ENCODE results near the gene SERPINB7.
A peak's percentile ranks its signal among the peaks of the same experiment; 100 is the strongest.
"Not testable (repeated sequence)": the region's sequence is repeated elsewhere in the genome, so short reads cannot be mapped to it uniquely, and the experiment has no call there.

Gene SERPINB7, protein sequence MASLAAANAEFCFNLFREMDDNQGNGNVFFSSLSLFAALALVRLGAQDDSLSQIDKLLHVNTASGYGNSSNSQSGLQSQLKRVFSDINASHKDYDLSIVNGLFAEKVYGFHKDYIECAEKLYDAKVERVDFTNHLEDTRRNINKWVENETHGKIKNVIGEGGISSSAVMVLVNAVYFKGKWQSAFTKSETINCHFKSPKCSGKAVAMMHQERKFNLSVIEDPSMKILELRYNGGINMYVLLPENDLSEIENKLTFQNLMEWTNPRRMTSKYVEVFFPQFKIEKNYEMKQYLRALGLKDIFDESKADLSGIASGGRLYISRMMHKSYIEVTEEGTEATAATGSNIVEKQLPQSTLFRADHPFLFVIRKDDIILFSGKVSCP

DNA sequence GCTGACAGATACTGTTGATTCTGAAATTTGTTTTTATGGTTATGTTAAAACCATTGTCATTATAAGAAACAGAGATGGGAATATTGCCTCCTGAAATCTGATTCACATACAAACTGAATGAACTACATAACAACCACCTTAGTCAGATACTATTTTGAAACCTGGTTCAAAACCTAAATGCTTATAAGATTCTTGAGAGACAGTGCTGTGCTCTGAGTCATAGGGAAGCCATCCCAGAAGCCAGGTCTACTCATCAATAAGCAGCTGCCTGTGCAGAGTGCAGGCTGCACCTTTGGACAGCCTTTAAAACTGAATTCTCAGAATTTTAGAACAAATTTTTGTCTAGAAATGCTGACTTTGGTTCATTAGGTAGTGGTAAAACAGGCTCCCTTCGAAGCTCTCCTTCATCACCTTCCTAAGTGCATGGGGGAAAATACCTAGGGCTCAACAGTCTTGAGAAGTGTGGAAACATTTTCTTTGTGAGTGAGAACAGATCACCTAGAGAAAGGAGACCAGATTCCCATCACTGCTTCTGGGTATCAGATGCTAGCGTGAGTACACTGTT is at the start of gene SERPINB7:
Gene SERPINB7 (plus strand): TSS at position 253 of the 565 bp plus-strand sequence. CDS start 6,955 bp downstream, outside the sequence.
- no peak for DNase-seq

DNA sequence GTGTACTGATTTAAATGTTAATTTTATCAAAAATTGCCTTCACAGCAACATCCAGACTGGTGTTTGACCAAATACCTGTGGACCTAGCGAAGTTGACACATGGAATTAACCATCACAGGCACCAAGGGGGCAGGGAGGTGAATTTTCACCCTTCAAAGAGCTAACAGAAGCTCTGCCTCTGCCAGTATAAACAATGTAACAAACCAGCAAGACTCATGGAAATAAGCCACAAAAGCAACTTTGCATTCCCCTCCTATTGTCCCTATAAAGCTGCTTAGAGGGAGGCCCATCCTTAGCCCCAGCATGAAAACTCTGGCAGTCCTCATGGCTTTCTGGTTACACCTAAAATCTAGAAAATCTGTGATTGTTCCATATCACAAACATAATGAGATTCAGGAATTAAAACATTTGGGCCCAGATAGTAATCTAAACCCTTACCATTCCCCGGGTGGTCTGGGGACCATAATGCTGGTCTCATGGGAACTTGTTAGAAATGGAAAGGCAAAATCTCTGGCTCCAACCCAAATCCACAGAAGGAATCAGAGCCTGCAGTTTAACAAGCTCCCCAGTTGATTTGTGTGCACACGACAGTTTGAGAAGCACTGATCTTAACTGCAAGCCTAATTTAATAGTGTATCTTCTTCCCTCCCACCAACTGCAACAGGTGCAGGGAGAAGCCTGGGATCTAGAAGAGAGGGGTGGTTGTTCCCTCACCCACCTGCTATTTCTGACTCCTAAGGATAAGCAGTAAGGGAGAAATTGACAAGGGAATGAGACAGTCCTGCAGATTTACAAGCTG is 49.3 kb upstream of the SERPINB7 start:
- DNase-seq, result peak; percentile 6

DNA sequence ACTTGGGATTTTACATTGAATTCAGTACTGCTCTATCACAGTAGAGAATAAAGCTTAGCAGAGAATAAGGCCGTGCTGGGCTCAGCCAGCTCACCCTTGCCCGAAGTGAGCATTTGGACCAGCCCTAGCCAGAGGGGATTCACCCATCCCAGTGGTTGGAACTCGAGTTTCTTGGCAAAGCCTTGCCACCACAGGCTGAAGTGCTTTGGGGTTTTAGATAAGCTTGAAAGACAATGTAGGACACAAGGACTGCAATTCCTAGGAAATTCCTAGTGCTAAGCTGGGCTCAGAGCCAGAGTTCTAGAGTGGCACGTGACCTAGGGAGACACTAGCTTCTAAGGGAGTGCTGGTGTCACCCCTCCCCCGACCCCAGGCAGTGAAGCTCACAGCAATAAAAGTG is 44.4 kb upstream of the SERPINB7 start:
- no peak for DNase-seq

- DNase-seq, result no peak
These were observed 44.0 kb upstream of the SERPINB7 start for GRCh38 chr18:63731215-63731614.

DNA sequence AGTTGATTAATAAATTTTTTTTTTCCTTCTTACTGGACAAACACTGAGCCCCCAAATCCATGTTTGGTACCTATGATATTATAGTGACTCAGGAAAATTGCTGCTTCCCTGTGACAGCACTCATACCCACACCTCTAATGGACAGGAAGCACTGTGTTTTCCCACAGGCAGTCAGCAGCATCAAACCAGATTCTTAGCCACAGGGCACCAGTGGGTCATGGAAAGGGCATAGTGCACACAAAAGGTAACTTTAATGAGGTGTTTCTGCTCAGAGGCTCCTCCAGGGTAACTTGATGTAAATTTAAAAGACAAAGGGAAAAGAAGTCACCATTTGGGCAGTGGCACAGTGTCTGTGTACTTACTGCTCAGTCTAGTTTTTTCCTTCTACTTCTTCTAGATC is 38.3 kb upstream of the SERPINB7 start:
- no peak for DNase-seq

GRCh38 chr18:63741769-63742168 is 33.4 kb upstream of the SERPINB7 start:
- peak; percentile 37 for DNase-seq

DNA sequence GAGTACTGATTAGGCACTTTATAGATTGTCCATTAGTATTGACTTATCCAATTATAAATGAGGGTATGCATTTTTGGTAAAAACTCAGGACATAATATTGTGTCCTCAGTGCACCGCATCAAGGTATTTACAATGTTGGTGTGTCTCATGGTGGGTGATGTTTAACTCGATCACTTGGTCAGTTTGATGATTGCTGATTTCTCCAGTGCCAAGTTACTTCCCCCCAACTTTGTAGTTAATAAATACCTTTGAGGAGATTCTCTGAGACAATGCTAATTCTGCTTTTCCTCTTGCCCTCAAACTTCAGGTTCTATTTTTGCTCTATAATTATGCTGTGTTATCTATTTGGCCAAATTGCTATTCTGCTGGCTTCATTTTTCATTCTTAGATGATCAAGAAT is 28.2 kb upstream of the SERPINB7 start:
- no peak for DNase-seq

DNA sequence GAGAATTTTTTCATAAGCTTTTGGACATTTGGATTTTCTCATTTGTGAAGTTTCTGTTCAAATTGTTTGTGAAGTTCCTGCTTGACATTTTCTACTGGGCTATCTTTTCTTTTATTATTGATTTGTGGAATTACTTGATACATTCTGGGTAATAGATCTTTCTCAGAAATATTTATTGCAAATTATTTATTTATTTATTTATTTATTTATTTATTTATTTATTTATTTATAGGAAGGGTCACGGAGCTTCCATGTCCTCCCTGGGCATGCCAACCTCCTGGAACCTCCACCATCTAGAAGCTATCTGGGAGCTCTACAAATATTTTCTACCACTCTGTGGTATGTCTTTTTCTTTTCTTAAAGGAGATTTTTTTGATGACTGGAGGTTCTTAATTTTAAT is 25.7 kb upstream of the SERPINB7 start:
- DNase-seq, result no peak

DNA sequence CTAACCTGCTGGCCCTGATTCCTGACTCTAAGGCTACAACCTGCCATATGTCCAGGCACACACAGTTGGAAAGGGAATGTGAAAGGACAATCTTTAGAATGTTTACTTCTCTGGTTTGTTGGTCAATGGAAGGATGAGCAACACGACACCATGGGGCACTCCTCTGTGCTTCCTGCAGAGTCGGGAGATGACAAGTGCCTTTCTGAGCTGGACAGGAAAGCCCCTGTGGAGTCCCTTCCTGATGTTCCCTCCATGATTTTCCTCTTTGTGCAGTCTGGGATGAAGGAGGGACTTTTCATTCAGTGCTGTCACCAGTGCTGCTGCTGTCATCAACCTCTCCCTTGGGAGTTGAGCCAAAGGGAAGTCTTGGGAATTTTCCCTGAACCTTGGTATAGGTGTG is 22.6 kb upstream of the SERPINB7 start:
- DNase-seq, result no peak

DNA sequence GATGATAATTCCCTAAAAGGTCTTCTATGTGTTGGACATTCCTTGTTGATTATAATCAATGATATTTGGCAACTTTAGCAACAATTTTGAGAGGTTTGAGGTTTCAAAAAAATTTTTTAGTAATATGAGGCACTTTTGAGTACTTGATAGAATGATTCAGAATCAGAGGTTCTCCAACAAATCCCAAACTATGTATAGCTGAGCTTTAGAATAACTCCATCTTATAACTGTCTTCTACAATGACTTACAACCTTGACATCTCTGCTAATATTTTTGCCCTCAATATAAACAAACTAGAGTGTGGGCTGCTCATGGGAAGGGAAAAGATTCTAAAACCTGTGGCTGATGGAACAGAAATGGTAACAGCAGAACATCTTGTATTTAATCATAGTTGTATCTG is 21.5 kb upstream of the SERPINB7 start:
- DNase-seq, result no peak

GRCh38 chr18:63757541-63757940 is 17.7 kb upstream of the SERPINB7 start:
- no peak for DNase-seq

DNA sequence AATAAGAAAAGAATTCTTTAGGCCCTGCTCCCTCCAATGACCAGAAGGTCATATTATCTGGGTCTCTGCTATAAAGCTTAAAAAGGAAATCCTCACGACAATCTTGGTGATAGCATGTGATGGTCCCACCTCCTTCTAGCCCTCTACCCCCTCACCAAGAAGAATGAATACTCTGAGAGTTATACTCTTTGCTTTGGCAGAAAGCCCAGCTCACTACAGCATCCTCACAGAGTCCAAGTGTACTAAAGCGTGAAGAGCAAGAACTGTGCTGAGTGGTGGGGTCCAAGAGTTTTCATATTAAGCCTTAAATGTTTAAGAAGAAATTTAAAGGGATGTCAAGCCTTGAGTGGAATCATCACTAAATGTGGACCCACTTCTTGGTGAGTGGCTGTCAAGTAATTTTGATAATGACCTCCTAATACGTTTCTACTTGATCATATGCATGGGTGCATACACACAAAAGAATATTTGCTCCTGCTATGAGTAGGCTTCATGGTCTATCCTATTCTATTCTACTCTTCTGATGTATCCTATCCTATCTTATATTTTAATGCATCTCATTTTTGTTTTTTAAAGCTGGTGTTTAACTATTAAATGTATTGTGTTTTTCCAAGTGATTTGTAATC is 16.5 kb upstream of the SERPINB7 start:
- DNase-seq, result peak; percentile 29

GRCh38 chr18:63759786-63760185 is 15.4 kb upstream of the SERPINB7 start:
- DNase-seq, result not testable (repeated sequence)

DNA sequence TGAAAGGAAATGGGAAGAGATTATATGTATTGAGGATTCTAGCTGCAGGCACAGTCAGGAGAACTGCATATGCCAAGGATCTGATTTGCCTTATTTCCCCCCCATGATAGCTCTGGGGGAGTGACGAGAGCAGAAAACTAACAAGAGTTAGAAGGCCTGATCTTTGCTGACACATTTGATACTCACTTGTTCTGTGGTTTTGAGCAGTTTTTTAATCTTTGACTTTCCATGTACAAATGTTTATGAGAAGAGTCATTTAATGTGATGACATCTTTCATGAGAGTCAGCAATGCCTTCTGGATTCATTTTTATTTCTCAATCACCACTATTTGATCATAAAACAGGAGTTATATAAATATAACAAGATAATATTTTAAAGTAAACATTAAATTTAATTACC is 12.7 kb upstream of the SERPINB7 start:
- DNase-seq, result no peak

DNA sequence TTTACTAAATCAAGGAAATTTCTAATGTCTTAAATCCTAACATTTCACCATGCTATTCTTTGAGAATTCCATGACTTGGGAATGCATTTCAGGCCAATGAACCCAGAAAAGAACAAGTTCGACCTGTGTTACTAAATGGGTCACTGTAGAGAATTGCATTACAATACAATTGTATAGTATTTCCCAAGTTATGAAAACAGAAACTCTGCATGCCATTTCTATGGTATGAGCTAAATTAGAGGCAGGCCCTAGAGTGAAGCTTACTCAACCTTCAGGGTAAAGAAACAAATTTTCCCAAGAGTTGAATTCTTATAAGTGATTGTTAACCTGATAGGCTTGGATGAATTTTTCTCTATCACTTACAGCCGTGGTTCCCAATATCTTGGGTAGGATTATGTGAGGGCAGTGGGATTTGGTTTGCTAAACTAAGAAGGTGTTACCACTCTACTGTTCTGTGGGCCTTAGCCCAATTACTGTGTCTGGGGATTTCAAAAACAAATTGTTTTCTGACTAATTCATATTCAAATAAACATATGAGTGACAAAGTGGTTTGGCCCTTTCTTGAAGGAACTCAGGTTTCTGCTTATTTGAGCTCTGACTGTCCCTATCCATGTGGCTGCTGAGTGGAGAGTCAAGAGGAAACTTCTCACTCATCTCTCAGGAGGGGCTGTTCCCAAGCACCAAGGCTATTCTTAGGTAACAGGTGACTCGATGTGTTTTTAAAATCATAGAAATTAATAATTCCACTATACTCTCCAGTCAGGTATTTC is 11.2 kb upstream of the SERPINB7 start:
- DNase-seq, result no peak

- DNase-seq, result no peak
These were observed 9.4 kb upstream of the SERPINB7 start for GRCh38 chr18:63765837-63766236.

- DNase-seq, result no peak
These were observed 1.7 kb upstream of the SERPINB7 start for GRCh38 chr18:63773551-63773950.

- no peak for DNase-seq
These were observed 707 bp upstream of the SERPINB7 start for GRCh38 chr18:63774511-63774910.

DNA sequence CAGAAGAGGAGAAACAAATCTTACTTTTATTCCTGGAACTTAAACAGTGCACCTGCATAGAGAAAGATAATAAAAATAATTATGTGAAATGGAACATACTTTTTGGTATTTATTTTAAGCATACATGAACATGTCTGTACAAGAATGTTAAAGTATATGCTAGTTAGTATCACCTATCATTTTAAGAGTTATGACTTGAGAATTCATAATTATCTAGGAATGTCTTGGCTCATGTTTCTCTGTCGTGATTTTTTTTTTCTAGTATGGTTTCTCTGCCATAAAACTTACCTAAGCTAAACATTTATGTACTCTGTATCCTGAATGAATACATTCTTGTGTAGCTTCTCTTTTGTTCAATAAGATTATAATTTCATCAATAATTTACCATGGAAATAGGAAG is 4.2 kb downstream of the SERPINB7 start:
- no peak for DNase-seq

DNA sequence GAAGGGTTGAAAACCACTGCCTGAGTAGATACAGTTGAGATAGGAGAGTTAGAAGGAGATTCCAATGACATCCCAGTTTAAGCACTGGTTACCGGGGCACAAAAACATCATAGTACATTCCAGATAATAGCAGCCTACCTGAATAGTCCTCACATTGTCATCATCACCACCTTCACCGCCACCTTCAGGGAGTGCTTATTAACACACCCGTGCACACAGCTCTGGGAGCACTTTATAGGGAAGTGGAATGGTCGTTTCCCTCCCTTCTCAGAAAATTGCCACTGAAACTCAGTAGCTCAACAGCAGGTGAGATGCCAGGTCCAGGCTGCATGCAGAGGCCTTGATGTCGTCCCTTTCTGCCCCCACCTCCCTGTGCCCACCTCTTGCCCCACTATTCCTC is 8.2 kb downstream of the SERPINB7 start:
- peak; percentile 3 for DNase-seq

DNA sequence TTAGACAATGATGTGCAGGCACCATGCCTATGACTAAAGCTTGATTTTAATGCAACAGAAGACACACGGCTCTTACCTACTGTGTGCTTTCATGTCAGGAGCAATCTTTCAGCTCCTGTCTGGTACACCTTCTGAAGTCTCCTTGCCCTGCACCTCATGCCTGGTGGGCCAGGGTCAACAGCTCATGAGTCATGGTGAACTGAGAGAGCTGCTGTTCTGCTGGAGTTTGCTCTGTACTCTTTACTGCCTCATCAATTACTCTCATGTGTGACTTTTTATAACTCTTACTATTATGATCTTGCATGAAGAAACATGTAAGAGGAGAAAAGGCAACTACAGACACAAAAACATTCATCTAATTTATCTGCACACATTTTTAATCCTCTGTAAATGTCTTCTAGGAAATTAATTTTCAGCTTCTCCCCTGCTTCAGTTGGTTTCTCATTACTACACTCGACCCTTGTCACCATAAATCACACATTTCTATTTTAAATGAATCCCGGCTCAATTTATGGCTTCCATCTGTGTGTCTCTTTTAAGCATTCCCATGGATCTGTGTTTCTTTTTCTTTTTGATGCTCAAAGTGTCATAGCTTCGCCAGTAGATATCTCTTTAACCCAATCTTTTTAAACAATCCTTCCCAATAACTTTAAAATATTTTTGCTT is 9.7 kb downstream of the SERPINB7 start:
- DNase-seq, result no peak

GRCh38 chr18:63787673-63788072 is 12.5 kb downstream of the SERPINB7 start:
- DNase-seq, result no peak
